ENCODE results near the gene CLP1. TPM values are rescaled to one million over a fixed set of nuclear protein-coding genes. Genes with fewer than 3 reads are reported as not detected.

The CLP1 gene
- polyA plus RNA-seq (ENCODE audit: insufficient read length in 3 of 3): 10 to 100 TPM; 15.2 to 17.9 (median 15.8) TPM
- long read RNA-seq, donor 1, transcript CLP1-205 (3 exons, 2,435 nt): major isoform, 10 of 11 reads
- long read RNA-seq, donor 1, partial matches to known transcripts: 0 of 11 reads
- long read RNA-seq, donor 1, other reads (novel, unspliced or antisense): 0 of 11 reads
- long read RNA-seq, donor 2, transcript CLP1-205 (3 exons, 2,435 nt): major isoform, 8 of 8 reads
- long read RNA-seq, donor 2, partial matches to known transcripts: 0 of 8 reads
- long read RNA-seq, donor 2, other reads (novel, unspliced or antisense): 0 of 8 reads
- long read RNA-seq, donor 3, transcript CLP1-205 (3 exons, 2,435 nt): major isoform, 5 of 5 reads
- long read RNA-seq, donor 3, partial matches to known transcripts: 0 of 5 reads
- long read RNA-seq, donor 3, other reads (novel, unspliced or antisense): 0 of 5 reads
- long read RNA-seq, donor 4, transcript CLP1-205 (3 exons, 2,435 nt): major isoform, 8 of 8 reads
- long read RNA-seq, donor 4, partial matches to known transcripts: 0 of 8 reads
- long read RNA-seq, donor 4, other reads (novel, unspliced or antisense): 0 of 8 reads
- long read RNA-seq, donor 5, transcript CLP1-205 (3 exons, 2,435 nt): major isoform, 10 of 11 reads
- long read RNA-seq, donor 5, partial matches to known transcripts: 0 of 11 reads
- long read RNA-seq, donor 5, other reads (novel, unspliced or antisense): 0 of 11 reads
- long read RNA-seq, donor 6, transcript CLP1-205 (3 exons, 2,435 nt): major isoform, 12 of 13 reads
- long read RNA-seq, donor 6, partial matches to known transcripts: 0 of 13 reads
- long read RNA-seq, donor 6, other reads (novel, unspliced or antisense): 0 of 13 reads
- long read RNA-seq, donor 7, transcript CLP1-205 (3 exons, 2,435 nt): major isoform, 14 of 14 reads
- long read RNA-seq, donor 7, partial matches to known transcripts: 0 of 14 reads
- long read RNA-seq, donor 7, other reads (novel, unspliced or antisense): 0 of 14 reads
- long read RNA-seq, donor 8, partial matches to known transcripts: 0 of 2 reads
- long read RNA-seq, donor 8, other reads (novel, unspliced or antisense): 0 of 2 reads
- long read RNA-seq, donor 9, transcript CLP1-205 (3 exons, 2,435 nt): major isoform, 9 of 9 reads
- long read RNA-seq, donor 9, partial matches to known transcripts: 0 of 9 reads
- long read RNA-seq, donor 9, other reads (novel, unspliced or antisense): 0 of 9 reads
- long read RNA-seq, donor 10, partial matches to known transcripts: 0 of 3 reads
- long read RNA-seq, donor 10, other reads (novel, unspliced or antisense): 0 of 3 reads
- long read RNA-seq, donor 11, transcript CLP1-205 (3 exons, 2,435 nt): major isoform, 8 of 8 reads
- long read RNA-seq, donor 11, partial matches to known transcripts: 0 of 8 reads
- long read RNA-seq, donor 11, other reads (novel, unspliced or antisense): 0 of 8 reads
- long read RNA-seq, donor 12, transcript CLP1-205 (3 exons, 2,435 nt): major isoform, 9 of 9 reads
- long read RNA-seq, donor 12, partial matches to known transcripts: 0 of 9 reads
- long read RNA-seq, donor 12, other reads (novel, unspliced or antisense): 0 of 9 reads
- long read RNA-seq, donor 13, partial matches to known transcripts: 0 of 2 reads
- long read RNA-seq, donor 13, other reads (novel, unspliced or antisense): 0 of 2 reads
- long read RNA-seq, donor 14: 0 reads
- long read RNA-seq, donor 15, transcript CLP1-205 (3 exons, 2,435 nt): major isoform, 9 of 11 reads
- long read RNA-seq, donor 15, partial matches to known transcripts: 0 of 11 reads
- long read RNA-seq, donor 15, other reads (novel, unspliced or antisense): 0 of 11 reads
- long read RNA-seq, donor 16, transcript CLP1-205 (3 exons, 2,435 nt): major isoform, 9 of 9 reads
- long read RNA-seq, donor 16, partial matches to known transcripts: 0 of 9 reads
- long read RNA-seq, donor 16, other reads (novel, unspliced or antisense): 0 of 9 reads

DNA sequence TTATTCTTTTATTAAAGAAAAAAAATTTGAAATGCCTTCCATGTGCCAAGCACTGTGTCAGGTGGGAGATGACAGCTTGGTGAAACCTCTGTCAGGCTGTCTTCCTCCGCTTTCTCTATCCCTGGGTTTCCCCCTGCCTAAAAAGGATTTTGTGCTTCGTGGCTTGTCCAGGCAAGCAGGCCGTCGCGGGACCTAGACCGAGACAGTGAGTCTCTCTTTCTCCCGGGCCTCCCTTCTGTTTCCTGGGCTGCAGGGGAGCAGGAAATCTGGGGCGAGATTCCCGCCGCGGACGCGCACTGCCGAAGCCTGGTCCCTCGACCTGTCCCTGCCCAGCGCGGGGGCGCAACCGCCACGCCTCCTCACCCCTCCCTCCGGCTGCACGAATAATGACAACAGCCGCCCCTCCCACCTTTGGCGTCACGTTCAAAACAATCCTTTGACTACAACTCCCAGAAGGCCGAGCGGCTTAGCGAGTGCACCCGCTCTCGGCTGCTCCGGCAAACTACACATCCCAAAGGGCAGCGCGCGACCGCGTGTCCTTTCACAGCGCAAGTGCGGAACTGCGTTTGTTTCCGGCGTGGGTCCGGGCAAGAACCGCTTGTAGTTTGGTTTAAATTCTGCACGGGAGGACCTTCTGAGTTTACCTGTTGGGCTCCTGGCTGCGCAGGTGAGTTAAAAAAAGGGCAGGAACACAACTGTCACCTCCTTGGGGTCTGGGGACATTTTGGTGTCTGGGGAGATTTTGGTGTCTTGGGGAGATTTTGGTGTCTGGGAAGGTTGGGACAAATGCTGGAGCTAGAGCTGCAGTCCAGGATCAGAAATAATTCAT lies at the start of gene CLP1:
Gene CLP1, plus strand, starts transcription at position 569 of the 829 bp plus-strand sequence. CDS start 1,715 bp downstream, outside the sequence.
- peak; percentile 99 for DNase-seq

DNA sequence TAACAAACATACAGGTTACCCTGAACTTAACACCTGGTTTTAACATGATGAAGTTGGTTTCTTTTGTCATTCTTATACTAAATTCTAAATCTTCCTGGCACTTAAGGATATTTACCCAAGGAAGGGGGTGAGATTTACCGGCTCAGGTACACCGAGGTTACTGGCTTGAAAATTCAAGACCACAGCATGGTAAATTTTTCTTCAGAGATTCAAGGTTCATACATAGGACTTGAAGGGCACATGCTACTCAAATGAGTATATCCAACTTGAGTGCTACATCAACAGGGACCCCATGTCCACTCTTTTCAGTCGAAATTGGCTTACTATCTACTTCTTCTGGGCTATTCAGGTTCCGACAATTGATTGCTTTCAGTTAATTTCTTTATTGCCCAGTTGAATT lies 47.4 kb upstream of the CLP1 start:
- DNase-seq: no peak

DNA sequence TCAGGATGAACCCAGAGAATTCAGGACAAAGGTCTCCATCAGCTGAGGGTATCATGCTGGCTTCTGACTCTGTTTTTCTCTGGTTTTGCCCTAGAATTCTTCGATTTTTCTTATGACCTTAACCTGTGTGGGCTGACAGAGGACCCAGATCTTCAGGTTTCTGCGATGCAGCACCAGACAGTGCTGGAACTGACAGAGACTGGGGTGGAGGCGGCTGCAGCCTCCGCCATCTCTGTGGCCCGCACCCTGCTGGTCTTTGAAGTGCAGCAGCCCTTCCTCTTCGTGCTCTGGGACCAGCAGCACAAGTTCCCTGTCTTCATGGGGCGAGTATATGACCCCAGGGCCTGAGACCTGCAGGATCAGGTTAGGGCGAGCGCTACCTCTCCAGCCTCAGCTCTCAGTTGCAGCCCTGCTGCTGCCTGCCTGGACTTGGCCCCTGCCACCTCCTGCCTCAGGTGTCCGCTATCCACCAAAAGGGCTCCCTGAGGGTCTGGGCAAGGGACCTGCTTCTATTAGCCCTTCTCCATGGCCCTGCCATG lies 43.3 kb upstream of the CLP1 start:
- no peak for DNase-seq

DNA sequence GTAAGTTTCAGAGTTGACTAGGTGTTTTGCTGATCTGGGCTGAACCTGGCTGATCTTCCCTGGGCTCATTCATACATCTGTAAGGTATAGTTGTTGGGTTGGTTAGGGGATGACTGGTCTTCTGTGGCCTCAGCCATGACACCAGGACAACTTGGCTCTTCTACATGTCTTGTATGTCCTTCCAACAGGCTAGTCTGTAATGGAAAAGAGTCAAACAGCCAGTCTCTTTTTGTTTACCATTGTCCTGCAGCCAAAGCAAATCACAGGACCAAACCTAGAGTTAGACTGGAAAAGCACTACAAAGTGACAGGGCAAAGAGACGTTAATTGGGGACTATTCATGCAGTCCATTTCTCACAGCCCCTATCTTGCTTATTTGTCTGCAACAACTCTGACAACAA lies 42.3 kb upstream of the CLP1 start:
- DNase-seq: no peak

DNA sequence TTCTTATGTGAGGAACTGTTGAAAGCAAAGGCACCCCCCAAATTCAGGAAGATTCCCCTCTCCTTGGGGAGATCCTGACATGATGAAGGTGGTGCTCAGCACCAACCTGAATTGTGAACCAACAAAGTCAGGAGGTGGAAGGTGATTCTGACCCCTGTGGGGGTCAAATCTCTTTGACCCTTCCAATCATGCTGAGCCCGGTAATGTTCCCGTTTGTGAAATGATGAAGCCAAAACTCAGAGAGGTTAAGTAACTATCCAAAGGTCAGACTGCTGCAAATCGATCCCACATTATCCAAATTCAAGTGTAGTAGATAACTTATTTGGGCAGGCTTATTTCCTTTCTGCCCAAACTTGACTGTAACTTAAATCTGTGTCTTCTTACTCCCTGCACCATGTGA lies 41.0 kb upstream of the CLP1 start:
- no peak for DNase-seq

DNA sequence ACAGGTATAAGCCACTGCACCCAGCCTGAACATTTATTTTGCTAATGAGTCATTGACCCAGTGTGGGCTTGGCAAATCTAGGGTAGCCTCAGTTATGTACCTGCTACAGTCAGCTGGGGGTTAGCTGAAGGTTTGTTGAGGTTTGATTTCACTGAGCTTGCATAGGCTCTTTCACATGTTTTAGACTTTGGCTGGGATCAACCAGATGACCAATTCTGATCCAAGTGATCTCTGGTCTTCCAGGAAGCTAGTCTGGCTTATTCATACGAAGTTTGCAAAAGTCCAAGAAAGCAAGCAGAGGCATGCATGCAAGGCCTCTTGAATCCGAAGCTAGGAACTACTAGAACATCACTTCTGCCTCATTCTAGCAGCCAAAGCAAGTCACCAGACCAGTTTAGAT lies 39.1 kb upstream of the CLP1 start:
- DNase-seq: no peak

DNA sequence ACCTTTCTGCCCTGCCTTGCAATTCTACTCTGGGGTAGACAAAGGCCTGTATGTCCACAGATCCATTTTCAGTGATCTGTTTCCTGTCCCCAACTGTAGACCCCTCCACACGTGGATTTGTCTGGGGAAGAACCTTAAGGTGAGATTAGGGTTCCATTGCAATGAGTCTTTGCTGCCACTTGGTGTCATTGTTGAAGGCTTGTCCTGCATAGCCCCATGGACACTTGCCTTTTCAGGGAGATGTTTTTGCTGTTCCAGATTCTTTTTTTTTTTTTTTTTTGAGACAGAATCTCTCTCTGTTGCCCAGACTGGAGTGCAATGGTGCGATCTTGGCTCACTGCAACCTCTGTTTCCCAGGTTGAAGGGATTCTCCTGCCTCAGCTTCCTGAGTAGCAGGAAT lies 38.2 kb upstream of the CLP1 start:
- DNase-seq: no peak

DNA sequence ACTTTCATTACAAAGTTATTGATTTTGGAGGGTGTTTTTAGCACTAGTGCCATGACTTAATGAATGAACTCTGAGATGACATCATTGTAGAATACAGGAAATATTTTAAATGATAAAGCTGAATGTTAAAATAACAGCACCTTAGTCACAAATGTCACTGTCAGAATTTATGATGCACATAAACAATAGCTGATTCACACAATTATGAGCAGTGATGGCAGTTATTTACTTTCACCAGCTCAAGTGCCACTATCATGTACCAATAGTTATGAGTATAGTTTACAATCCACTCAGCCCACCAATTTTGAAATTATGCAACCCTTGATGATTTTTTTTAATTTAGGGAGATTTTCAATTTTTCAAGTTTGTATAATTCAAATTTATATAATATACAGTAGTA lies 37.1 kb upstream of the CLP1 start:
- no peak for DNase-seq

DNA sequence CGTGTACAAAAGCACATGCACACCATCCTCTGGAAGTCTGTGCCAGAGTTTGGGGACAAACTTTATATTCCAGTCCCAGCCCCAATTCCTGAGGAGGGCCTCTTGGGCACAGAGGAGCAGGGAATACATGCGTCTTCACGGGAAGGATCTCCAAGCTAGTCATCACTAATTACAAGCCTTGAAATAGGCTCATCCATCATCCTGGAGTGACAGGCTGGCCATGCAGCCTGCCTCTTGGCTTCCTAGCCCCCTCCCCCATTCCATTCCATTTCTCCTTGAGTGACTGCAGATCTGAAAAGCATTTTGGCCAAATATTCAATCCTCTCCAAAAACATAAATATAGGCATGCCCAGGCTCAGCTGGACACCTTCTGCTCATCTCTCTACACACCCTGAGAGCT lies 35.3 kb upstream of the CLP1 start:
- no peak for DNase-seq

DNA sequence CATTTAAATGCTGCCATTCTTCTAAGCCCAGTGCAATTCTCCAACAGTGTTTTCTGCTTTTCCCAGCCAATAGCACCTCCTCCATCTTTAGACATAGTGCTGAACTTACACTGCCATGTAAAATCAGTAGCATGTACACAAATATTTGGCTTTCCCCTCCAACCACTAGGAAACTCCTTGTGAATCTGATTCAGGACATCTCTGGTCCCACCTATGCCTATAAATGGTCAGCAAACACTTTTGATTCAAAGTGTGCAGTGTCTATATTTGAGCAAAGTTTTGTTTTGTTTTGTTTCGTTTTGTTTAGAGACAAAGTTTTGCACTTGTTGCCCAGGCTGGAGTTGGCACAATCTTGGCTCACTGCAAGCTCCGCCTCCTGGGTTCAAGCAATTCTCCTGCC lies 32.7 kb upstream of the CLP1 start:
- no peak for DNase-seq

DNA sequence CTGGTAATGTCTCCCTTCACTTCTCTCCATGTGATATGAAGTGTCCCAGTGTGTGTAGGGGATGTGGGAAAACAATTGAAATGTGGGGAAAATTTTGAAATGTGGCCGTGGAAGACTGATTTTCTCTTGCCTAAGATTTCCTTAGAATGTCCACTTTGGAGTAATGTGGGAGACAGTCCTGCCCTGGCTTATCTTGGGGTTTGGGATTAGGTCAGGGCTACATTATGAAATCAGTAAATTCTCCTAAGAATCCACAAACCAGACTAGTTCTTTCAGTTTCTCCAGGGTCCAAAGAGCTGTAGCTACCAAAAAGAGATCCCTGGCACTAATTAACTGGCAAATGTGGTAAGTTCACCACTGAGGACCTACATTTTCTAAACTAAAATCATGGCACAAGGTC lies 30.7 kb upstream of the CLP1 start:
- no peak for DNase-seq

DNA sequence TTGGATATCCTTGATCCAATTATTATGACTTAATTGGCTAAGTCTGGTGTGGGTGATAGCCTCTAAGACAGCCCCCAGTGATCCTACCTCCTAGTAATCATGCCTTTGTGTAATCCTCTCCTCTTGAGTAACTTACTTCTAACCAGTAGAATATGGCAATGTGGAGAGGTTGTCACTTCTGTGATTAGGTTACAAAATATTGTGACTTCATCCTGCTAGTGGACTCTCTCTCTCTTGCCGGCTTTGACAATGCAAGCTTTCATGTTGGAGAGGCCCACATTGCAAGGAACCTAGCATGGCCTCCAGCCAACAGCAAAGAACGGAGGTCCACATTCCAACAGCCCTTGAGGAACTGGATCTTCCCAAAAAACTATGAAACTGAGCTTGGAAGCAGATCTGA lies 27.4 kb upstream of the CLP1 start:
- no peak for DNase-seq

DNA sequence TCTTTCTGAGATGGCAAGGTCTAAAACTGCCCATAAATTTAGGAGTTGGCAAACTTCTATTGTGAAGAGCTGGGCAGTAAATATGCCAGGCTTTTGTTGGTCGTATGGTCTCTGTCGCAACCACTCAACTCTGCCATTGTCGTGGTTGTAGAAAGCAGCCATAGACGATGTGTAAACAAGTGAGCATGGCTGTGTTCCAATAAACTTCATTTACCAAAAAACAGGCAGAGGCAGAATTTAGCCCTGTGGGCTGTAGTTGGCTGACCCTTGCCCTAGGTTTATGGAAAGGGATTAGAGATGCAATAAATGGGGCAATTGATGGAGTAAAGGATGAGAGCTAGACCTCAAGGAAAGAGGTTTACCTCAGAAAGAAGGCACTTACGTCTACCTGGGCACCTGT lies 25.4 kb upstream of the CLP1 start:
- DNase-seq: no peak

DNA sequence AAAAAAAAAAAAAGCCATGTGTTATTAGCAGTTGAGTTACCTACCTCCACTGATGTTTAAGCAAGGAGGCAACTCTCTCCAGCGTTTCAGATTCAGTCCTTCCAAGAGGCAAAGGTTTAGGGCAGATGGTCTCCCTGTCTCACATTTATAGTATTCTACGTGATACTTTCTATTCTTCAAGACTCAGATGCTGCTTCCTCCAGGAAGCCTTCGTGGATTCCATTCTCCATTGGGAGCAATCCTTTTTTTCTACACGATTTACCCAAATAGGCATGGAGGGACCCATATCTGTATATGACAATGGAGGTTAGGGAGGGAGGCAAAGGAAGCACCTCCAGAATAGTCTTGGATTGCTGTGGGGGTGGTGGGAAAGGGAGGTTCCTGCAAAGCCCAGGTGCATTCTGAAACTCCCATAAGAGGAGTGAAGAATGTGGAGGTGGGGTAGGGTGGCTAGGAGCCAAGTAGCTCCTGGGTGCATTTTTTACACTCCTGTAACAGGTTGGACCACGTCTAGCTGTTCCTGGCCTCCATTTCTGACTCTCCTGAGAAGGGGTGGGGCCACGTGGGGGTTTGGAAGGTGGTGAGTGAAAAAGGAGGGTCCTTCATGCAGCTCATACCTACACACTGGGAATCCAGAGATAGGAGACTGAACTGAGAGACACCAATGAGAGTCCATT lies 24.0 kb upstream of the CLP1 start:
- no peak for DNase-seq

DNA sequence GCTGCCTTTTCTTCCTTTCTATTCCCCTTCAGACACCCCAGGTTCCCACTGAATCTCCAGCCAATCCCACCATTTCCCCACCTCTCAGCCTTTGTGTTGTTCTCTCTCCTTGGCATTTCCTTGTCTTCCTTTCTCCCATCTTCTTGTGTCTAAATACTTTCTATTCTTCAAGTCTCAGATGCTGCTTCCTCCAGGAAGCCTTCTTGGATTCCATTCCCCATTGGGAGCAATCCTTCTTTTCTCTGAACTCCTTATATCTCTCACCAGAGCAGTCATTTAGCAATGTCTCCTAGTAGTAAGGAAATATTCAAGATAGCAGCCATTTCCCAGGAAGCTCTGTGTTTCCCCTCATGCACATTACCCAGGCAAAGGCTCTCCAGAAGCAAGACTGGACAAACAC lies 23.3 kb upstream of the CLP1 start:
- no peak for DNase-seq

DNA sequence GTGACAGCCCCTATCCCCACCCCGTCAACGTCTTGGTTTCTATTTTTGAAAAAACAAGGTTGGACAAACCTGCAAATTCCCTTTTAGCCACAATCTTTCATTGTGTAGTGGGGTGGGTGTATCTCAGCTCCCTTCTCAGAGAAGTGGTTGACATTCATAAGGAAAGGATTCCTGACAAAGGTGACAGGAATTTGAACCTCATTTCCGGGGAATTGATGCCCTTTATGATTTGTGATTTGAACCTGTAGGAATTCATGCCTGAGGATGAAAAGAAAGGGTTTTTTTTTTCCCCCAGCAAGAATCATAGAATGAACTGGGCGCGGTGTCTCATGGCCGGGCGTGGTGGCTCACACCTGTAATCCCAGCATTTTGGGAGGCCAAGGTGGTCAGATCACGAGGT lies 22.3 kb upstream of the CLP1 start:
- DNase-seq: no peak

DNA sequence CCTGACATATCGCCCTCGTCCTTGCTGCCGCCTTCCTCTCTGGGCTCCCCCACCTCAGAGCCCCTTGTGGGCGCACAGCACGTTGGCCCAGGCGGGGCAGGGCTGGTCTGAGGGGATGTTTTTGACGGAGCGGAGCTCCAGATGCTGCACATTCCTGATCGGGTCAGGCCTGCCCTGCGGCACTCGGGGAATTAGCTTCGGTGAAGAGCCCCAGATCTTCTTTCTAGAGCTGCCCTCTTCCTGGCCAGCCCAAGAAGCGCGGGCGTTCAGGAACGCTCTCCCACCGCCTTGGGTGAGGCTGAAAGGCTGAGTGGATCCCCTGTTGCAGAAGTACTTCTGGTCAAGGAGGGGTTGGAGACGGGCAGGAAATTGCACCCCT lies 19.9 kb upstream of the CLP1 start:
- DNase-seq: no peak

DNA sequence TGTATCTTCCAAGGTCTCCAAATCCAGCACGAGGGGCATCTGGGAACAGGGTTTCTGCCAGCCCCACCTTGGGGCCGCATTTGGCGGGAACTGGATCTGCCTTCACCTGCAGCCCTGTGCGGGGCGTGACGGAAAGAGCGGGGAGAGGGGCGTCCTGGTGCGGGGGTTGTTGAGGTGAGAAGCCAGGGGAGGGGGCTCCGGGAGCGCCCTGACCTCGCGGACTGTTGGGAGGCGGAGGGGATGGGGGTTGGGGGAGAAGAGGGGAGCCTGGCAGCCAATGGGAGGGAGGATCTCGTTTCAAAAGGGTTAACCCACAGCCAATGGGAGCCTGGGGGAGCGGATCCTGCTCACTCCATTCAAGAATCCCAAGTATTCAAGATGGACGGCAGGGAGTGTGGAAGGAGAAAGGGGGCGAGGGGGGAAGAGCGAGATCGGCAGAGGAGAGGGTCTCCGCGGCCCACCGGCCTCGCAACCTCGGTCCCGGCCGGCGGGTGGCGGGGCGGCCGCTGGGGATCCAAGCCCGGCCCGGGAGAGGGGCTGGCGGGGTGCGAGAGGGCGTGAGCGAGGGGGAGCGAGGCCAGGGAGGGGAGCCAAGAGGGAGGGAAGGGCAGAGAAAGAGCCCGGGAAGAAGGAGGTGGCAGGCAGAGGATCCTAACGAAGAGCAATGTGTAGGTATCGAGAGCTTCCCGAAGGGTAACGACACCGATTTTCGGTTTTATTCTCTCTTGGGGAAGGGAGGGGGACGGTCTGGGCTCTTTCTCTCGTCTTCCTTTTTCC lies 19.4 kb upstream of the CLP1 start:
- peak; percentile 95 for DNase-seq
